ENCODE results near the gene PACRGL. TPM values are rescaled to one million over a fixed set of nuclear protein-coding genes. Genes with fewer than 3 reads are reported as not detected.
"Not testable (repeated sequence)": the region's sequence is repeated elsewhere in the genome, so short reads cannot be mapped to it uniquely, and the experiment has no call there.

Gene PACRGL
- total RNA-seq, 1 donor from 2014 or later, result 25.0 TPM

DNA sequence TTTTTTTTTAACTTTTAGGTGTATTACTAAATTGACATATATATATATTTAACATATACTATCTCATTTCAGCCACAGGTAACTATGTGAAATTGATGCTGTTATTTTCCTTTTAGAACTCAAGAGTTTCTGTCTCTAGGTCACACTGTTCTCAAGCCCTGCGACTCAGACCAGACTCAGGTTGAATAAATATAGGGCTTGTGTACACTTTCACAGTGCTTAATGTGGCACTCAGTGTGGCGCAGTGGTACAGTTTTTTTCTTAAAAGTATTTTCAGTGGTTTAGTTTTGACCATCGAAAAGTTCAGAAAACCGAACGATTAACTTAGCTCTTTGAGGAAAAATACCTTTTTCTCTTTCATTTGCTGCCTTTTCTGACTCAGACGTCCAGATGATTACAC lies 24.7 kb downstream of the PACRGL start:
- Histone ChIP-seq H3K36me3 (ENCODE audit: control insufficient read depth, insufficient read depth, low read length) (peaks cover 3% of the 10 kb centered on the region), H3K27me3 (ENCODE audit: control insufficient read depth, insufficient read depth, low read length) (no peaks in the 10 kb centered on the region), H3K4me3 (ENCODE audit: low read depth, low read length) (no peak overlapping the region)
- FAIRE-seq (no peak), DNase-seq (ENCODE audit: low read depth) (no peak)
- TF ChIP-seq, protein P1, sequence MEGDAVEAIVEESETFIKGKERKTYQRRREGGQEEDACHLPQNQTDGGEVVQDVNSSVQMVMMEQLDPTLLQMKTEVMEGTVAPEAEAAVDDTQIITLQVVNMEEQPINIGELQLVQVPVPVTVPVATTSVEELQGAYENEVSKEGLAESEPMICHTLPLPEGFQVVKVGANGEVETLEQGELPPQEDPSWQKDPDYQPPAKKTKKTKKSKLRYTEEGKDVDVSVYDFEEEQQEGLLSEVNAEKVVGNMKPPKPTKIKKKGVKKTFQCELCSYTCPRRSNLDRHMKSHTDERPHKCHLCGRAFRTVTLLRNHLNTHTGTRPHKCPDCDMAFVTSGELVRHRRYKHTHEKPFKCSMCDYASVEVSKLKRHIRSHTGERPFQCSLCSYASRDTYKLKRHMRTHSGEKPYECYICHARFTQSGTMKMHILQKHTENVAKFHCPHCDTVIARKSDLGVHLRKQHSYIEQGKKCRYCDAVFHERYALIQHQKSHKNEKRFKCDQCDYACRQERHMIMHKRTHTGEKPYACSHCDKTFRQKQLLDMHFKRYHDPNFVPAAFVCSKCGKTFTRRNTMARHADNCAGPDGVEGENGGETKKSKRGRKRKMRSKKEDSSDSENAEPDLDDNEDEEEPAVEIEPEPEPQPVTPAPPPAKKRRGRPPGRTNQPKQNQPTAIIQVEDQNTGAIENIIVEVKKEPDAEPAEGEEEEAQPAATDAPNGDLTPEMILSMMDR (IDR thresholded peaks at IDR 0.05; ENCODE audit: insufficient read depth, low read length, severe bottlenecking), result no peak

DNA sequence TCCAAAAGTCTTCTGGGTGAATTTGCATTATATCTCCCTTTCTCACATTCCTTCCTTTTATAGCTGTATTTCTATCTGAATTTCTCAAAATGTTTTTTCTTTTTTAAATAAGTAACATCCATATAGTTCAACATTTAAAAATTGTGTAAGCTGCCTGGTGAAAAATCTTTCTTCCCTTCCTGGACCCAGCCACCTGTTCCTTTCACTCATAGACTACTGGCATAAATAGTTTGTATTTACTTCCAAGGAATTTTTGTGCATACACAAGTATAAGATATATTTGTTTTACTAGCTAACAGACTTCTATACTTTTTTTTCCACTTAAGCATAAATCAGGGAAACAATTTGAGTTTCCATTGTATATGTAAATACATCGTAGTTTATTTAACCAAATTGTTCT lies 35.7 kb downstream of the PACRGL start:
- TF ChIP-seq, protein P1 (IDR thresholded peaks at IDR 0.05; ENCODE audit: insufficient read depth, low read length, severe bottlenecking), result no peak
- H3K36me3 ChIP-seq (ENCODE audit: control insufficient read depth, insufficient read depth, low read length), result peaks cover 4% of the 10 kb centered on the region
- DNase-seq (ENCODE audit: low read depth) (no peak), FAIRE-seq (no peak)
- no peak overlapping the region for H3K4me3 ChIP-seq (ENCODE audit: low read depth, low read length)
- H3K27me3 ChIP-seq (ENCODE audit: control insufficient read depth, insufficient read depth, low read length), result no peaks in the 10 kb centered on the region

DNA sequence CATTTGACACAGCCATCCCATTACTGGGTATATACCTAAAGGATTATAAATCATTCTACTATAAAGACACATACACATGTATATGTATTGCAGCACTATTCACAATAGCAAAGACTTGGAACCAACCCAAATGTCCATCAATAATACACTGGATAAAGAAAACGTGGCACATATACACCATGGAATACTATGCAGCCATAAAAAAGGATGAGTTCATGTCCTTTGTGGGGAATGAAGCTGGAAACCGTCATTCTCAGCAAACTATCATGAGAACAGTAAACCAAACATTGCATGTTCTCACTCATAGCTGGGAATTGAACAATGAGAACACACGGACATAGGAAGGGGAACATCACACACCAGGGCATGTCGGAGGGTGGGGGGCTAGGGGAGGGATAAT lies 45.7 kb downstream of the PACRGL start:
- H3K36me3 ChIP-seq (ENCODE audit: control insufficient read depth, insufficient read depth, low read length), result not testable (repeated sequence)

DNA sequence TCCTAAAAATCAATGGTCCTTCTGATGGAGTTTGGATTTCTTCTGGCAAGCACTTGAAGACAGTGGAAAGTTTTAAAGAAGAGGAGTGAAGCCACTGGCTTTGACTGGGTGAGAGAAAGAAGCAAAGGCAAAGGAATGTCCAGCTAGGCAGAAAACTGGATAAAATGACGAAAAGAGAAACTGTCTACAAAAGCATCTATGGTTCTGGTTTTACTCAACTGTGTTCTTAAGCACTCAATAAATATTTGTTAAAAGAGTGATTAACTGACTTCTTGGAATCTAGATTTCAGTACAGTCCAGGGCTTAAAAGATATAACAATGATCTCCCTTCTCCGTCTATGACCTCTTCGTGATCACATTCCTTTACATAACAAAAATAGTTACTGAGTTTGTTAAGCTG lies 52.4 kb downstream of the PACRGL start:
- Histone ChIP-seq H3K27me3 (ENCODE audit: control insufficient read depth, insufficient read depth, low read length) (no peaks in the 10 kb centered on the region), H3K36me3 (ENCODE audit: control insufficient read depth, insufficient read depth, low read length) (no peaks in the 10 kb centered on the region), H3K4me3 (ENCODE audit: low read depth, low read length) (no peak overlapping the region)
- TF ChIP-seq, protein P1 (IDR thresholded peaks at IDR 0.05; ENCODE audit: insufficient read depth, low read length, severe bottlenecking), result no peak
- no peak for DNase-seq (ENCODE audit: low read depth)
- FAIRE-seq, result no peak

More for the DNA sequence above, 45.7 kb downstream of the PACRGL start:
- not testable (repeated sequence) for DNase-seq (ENCODE audit: low read depth); H3K4me3 ChIP-seq (ENCODE audit: low read depth, low read length); H3K27me3 ChIP-seq (ENCODE audit: control insufficient read depth, insufficient read depth, low read length); FAIRE-seq

DNA sequence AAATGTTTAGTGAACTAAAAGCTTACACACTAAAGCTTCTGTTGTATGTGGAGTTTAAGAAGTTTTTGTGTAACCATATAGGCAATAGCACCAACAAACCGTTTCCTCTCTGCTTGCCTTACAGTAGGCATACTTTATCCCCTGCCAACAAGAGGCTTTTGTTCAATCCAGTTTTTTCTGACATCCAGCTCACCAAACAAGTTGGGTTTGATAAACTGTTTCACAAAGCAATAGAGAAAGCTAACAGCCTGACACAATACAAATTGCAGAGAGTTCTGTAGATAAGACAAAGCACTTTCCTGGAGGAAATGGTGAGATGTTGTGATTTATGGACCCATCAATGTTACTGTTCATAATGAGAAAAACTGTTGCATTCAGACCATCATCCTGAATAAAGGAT lies 53.8 kb downstream of the PACRGL start:
- no peaks in the 10 kb centered on the region for H3K36me3 ChIP-seq (ENCODE audit: control insufficient read depth, insufficient read depth, low read length)
- no peak overlapping the region for H3K4me3 ChIP-seq (ENCODE audit: low read depth, low read length)
- TF ChIP-seq, protein P1 (IDR thresholded peaks at IDR 0.05; ENCODE audit: insufficient read depth, low read length, severe bottlenecking), result no peak
- DNase-seq (ENCODE audit: low read depth) (no peak), FAIRE-seq (no peak)
- no peaks in the 10 kb centered on the region for H3K27me3 ChIP-seq (ENCODE audit: control insufficient read depth, insufficient read depth, low read length)

DNA sequence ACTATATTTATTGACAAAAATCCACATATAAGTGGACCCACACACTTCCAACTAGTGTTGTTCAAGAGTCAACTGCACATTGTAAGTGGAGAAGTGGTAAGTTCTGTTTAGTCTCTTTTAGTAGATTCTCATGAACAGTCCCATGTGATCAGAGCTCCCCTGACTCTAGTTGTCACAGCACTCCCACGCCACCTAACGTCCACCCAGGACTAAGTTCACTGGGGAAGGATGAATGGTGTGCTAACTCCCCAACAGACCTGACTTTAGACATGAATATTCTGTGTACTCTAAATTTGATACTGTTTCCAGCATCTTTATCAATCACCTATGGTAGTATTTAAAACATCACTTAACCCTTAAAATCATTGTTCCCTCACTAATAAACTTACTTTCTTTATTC lies 59.8 kb downstream of the PACRGL start:
- Histone ChIP-seq H3K36me3 (ENCODE audit: control insufficient read depth, insufficient read depth, low read length) (no peaks in the 10 kb centered on the region), H3K4me3 (ENCODE audit: low read depth, low read length) (no peak overlapping the region), H3K27me3 (ENCODE audit: control insufficient read depth, insufficient read depth, low read length) (no peaks in the 10 kb centered on the region)
- no peak for FAIRE-seq
- no peak for DNase-seq (ENCODE audit: low read depth)
- TF ChIP-seq, protein P1 (IDR thresholded peaks at IDR 0.05; ENCODE audit: insufficient read depth, low read length, severe bottlenecking), result peak; percentile 11
